Stimulated activated CD8-positive, alpha-beta memory T cell treated with anti-CD3 and anti-CD28 coated beads, Interleukin-12 subunit alpha, Interleukin-12 subunit beta, amount 100 ng/mL, for 1 hour (primary cell): Measurements from ENCODE around the gene LILRB3.
"Not testable (repeated sequence)": the region's sequence is repeated elsewhere in the genome, so short reads cannot be mapped to it uniquely, and the experiment has no call there.

Source experiments
- DNase-seq: peaks from one replicate; pipeline ENCODE4 v3.0.0-alpha.2; 2020; ENCODE audit warnings: low read depth

The LILRB3 gene

DNA sequence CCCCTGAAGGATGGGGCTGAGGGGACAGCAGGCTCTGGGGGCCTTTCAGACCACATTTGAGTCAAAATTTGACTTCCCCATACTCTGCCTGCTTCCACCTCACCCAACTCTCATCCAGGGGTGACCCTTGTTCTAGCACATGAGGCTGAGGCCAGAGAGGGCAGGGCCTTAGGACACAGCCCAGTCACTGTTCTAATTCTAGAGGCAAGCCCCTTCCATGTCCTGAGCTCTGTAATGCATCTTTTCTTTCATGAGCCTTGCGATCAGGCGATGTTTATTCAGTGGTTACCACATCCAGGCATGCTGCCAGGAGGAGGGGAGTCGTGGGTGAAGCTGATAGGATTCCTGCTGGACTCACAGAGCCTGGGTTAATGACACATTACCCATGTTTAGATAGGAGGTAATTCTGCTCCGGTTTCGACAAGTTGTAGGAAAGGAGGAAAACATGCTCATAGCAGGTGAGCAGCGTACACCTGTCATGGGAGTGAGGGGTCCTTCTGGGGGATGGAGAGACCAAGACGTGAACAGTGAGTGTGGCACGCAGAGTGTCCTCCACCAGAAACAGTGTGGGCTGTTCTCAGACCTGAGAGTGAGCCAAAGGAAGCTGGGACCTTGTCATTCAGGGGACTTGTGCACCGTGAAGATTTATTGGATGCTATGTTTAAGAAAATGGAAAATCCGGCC lies 12.9 kb downstream of the LILRB3 start:
- DNase-seq: no peak

- DNase-seq: no peak
These were observed 13.6 kb downstream of the LILRB3 start for GRCh38 chr19:54209058-54209810.

- DNase-seq: no peak
These were observed 14.1 kb downstream of the LILRB3 start for GRCh38 chr19:54208784-54209057.

DNA sequence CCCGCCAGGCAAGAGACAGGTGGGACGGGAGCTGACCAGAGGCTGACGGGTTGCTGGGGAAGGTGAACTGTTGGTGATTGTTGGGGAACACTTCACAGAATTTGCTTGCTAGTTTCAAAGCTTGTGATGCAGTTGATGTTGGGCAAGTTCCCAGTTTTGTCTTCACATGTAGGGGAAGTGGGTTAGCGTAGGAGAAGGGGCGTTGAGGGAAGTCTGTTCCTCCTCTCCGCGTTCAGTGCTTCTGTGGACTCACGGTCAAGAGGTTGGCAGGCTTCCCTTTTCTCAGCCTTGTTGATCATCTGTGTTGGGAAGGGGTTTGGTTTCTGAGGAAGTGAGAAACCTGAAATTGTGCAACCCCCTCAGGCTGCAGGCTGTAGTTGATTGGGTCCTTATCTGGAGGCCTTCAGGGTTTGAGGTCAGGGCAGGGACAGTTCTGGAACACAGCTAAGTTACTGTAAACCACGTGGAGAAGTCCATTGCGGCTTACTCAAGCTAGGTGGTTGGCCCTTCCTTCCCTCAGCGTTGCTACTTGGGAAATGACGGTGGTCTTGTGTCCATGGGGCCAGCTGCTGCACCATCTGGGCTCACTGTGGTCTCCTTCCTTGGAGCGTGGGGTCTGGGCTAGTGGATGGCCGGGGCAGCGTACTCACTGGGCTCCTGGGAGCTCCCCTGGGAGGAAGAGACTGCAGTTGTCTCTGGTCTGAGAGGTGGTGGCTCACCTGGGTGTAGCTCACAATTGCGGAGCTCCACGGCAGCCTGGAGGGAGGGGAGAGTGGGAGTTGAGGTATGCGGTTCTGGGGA lies 14.6 kb downstream of the LILRB3 start:
- DNase-seq: no peak

GRCh38 chr19:54207676-54207982 lies 15.2 kb downstream of the LILRB3 start:
- no peak for DNase-seq

DNA sequence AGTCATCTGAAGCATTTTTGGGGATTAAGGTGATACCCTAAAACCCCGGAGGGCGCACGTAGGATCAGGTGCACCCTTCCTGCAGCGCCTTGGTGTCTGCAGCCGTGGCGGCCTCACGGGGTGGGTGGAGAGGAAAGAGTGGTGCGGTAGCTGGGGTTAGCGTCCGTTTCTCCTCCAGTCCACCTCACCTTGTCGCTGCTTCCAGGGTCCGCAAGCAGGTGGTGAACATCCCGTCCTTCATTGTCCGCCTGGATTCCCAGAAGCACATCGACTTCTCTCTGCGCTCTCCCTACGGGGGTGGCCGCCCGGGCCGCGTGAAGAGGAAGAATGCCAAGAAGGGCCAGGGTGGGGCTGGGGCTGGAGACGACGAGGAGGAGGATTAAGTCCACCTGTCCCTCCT lies 15.6 kb downstream of the LILRB3 start:
- not testable (repeated sequence) for DNase-seq

- DNase-seq: no peak
These were observed 16.0 kb downstream of the LILRB3 start for GRCh38 chr19:54206831-54207177.

- DNase-seq: no peak
These were observed 16.6 kb downstream of the LILRB3 start for GRCh38 chr19:54206030-54206830.

DNA sequence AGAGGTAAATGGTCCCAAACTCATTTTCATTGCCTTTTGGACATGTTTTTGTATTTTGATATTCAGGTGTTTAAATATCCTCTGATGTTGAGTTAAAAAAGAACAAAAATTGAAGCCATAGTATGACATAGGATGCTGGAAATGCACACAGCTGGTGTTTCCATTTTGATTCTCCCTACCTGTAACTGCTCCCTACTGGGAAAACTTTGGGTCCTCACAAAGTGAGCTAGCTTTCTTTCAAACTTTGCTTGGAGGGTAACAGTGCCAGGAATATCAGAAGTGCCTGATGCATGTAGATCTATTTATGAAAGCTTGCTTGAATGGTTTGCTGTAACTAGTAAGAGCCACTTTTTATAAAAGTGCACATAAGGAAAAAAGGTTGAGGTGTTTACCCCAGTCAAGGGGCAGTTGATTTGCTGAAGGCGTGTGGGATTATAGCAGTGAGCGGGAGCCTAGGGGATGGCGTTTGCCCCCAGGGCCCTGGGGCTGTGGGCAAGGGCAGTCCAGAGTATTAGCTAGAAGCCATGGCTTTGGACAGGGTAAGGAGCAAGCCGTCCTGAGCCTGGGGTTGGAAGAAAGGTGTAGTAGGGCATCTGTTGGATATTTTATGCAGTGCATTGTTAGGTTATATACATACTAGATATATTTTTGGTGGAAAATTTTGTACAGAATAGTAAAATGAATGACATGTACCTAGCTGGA lies 17.9 kb downstream of the LILRB3 start:
- DNase-seq: no peak

DNA sequence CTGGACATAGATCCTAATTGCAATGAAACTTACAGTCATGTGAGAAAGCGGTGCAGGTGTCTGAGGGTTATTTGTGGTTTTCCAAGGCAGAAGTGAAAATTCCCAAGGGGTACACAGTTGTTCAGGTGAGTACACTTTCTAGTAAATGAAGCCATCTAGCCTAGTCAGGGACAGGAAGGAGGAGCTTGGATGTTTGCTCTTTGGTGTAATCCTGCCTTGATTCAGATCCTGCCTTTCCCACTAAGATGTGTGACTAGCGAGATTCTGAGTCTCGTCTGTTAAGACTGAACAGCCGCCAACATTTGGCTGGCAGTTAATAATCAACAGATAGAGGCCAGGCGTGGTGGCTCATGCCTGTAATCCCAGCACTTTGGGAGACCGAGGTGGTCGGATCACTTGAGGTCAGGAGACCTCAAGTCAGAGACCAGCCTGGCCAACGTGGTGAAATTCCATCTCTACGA lies 19.6 kb downstream of the LILRB3 start:
- no peak for DNase-seq

DNA sequence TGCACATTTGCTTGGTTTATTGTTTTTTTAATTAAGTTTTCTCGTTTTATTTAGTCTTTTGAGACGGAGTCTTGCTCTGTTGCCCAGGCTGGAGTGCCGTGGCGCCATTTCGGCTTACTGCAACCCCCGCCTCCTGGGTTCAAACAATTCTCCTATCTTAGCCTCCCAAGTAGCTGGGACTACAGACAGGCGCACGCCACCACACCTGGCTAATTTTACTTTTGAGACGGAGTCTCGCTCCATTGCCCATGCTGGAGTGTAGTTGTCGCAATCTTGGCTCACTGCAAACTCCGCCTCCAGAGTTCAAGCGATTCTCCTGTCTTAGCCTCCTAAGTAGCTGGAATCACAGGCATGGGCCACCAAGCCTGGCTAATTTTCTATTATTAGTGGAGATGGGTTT lies 20.8 kb downstream of the LILRB3 start:
- no peak for DNase-seq

- DNase-seq: no peak
These were observed 21.6 kb downstream of the LILRB3 start for GRCh38 chr19:54201172-54201701.

DNA sequence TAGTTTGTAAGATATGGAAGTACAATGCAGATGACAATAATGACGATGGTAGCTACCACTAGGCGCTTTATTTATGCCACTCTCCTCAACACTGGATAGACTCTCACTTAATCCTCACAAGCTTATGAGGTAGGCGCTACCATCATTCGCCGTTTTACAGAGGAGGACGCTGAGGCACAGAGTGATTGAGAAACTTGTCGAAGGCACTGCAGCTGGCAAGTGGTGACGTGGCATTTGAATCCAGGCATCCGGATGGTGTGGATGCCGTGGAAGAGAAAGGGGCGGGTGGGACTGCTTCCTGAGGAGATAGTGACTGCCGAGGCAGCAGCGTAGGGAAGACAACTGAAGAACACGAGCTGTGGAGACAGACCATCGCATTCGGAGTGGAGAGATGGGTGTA lies 23.4 kb downstream of the LILRB3 start:
- DNase-seq: no peak

- no peak for DNase-seq
These were observed 25.7 kb downstream of the LILRB3 start for GRCh38 chr19:54197121-54197520.

DNA sequence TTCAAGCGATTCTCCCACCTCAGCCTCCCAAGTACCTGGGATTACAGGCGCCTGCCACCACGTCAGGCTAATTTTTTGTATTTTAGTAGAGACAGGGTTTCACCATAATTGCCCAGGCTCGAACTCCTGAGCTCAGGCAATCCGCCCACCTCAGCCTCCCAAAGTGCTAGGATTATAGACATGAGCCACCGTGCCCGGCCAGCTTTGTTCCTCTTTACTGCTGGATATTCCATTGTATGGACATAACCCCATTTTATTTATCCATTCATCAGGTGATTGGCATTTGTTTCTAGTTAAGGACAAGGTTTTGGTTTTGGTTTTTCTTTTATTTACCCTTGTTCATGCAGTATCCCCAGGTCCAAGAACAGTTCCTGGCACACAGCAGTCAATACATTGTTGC lies 26.3 kb downstream of the LILRB3 start:
- DNase-seq: no peak

DNA sequence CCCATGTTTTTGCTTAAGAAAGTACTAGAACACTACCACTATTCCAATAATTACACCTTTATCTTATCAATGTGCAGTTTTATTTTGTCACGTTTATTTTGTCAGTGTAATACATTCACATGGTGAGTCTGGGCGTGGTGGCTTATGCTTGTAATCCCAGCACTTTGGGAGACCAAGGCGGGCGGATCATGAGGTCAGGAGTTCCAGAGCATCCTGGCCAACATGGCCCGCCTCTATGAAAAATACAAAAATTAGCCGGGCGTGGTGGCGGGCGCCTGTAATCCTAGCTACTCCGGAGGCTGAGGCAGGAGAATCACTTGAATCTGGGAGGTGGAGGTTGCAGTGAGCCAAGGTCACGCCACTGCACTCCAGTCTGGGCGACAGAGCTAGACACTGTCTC lies 28.3 kb downstream of the LILRB3 start:
- DNase-seq: not testable (repeated sequence)

- no peak for DNase-seq
These were observed 29.8 kb downstream of the LILRB3 start for GRCh38 chr19:54193011-54193410.

- no peak for DNase-seq
These were observed 30.9 kb downstream of the LILRB3 start for GRCh38 chr19:54191811-54192453.

- peak; percentile 75 for DNase-seq
These were observed 31.6 kb downstream of the LILRB3 start, which contains the start of gene TSEN34 for GRCh38 chr19:54191011-54191810. TSEN34 (plus strand) TSS chr19:54191308; CDS start chr19:54191365, 57 bp downstream.

DNA sequence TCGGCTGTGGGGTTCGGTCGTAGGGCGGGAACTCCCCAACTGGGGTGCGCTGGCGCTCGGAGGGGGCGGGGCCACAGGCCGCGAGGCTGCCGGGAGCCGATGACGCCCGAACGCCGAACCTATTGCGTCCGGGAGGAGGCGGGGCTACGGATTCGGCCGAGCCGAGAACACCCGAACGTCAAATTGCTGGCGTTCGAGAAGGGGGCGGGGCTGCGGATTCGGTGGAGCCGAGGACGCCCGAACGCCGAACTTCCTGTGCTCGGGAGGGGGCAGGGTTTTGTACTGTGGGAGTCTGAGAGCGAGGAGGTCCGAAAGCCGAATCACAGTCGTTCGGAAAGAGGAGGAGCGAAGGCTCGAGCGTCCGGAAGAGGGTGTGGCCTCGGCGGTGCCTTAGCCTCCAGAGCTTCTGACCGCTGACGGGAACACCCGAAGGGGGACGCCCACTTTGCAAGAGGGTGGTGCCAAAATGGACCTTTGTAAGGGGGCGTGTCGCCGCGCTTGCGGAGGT lies 32.2 kb downstream of the LILRB3 start:
- DNase-seq: peak; percentile 100
